Hypothalamus (tissue), 51 donors: Measurements from ENCODE around the gene SH3BP5L.
A peak's percentile ranks its signal among the peaks of the same experiment; 100 is the strongest.
"Not testable (repeated sequence)": the region's sequence is repeated elsewhere in the genome, so short reads cannot be mapped to it uniquely, and the experiment has no call there.

Source experiments
- DNase-seq, 51 donors: peaks; one replicate each; lab custom pipeline; 2025; lab: John Stamatoyannopoulos, UW

Gene SH3BP5L

DNA sequence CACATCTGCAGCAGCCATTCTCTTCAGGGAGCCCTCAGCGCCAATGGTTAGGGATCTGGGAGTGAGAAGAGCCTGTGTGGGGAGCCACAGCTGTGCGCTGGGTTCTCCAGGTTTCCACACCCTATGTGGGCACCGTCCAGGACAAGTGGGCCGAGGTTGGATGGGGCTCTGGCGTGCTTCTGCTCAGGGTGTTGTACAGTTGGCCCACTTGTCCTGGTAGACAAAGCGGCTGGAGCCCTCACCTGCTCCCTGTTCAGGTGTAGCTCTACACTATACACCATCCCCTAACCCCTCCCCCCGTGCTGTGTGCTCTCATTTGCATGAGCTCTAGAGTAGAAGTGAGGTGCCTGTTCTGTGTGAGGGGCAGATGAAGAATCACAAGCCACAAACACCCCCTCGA lies 12.2 kb downstream of the SH3BP5L start:
- no peak for DNase-seq

DNA sequence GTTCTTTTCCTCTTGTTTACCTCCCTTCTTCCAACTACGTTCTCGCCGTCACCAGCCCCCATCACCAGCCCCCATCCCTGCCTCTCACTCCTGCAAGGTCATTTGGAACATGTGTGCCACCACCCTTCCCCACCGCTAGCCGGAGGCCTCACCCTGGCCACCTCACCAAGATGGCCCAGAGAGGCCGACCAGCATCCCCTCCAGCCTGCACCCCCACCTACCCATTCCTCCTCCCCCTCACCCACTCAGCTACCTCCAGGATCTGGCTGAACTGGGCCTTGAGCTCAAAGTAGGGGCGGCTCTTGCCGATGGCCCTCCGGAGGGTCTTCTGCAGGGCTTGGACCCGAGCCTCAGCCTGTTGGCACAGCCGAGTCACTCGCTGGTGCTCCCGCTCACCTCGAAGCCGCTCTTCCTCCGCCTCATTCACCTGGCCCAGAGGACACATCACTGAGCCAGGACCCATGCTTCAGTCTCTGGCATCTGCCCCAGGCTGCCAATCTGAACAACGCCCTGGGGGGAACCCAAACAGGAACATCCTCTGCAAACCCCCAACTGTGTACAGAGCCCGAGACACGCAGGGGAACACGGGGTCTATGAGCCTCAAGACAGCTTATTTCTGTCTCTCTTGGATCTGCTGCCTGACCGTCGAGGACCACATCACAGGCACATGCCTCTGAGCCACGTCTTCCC lies 12.8 kb downstream of the SH3BP5L start:
- DNase-seq, result no peak

GRCh38 chr1:248811514-248812490 lies 13.9 kb downstream of the SH3BP5L start:
- no peak for DNase-seq

GRCh38 chr1:248810727-248811513 lies 14.8 kb downstream of the SH3BP5L start:
- peak in 3 of 51 donors; percentile 12 to 19 (median 18) for DNase-seq

GRCh38 chr1:248810000-248810726 lies 15.6 kb downstream of the SH3BP5L start:
- no peak for DNase-seq

- DNase-seq, result no peak
Observed at GRCh38 chr1:248808876-248809275, 16.8 kb downstream of the SH3BP5L start.

- DNase-seq, result peak in 37 of 51 donors; percentile 2 to 71 (median 38)
Observed at GRCh38 chr1:248807067-248807737, 18.5 kb downstream of the SH3BP5L start.

GRCh38 chr1:248805876-248806275 lies 19.8 kb downstream of the SH3BP5L start:
- DNase-seq, result no peak

DNA sequence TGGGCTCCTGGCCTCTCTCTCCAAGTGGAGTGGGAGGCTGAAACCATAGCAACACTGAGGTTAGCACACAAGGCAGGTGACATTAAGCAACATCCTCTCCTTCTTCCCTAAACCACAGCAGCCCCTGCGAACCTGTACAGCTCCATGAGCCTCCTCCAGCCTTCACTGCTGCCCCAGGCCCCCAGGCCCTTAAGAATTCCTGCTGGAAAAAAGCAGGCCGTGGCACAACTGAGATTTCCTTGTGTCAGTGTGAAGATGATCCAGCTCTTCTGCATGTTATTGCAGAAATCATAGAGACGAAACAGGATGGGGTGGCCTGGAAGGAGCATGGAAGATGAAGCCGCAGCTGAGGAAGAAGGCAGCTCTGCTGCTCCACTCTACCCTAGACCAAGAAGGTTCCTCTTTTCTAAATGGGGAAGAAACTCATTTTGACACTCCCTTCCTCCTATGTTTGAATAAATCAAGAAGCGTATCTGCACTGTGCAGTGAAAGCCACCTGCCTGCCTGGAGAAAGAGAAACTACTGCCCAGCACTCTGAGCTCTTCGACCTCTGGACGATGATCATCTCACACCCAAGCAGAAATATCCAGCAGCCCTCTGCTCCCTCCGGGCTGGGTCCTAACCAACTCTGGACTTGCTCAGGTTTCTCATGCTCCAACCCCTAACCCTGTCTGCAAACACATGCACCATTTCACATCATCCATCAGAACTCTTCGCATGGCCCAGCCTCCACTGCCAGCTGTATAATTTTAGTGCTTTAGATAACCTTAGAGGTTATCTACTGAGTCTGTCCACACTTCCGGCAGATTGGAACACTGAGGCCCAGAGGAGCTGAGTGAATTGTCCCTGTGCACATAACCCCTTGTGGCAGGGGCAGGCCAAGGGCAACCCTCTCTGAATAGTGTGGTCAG lies 20.7 kb downstream of the SH3BP5L start:
- DNase-seq, result no peak

GRCh38 chr1:248803501-248803900 lies 22.2 kb downstream of the SH3BP5L start:
- not testable (repeated sequence) for DNase-seq

DNA sequence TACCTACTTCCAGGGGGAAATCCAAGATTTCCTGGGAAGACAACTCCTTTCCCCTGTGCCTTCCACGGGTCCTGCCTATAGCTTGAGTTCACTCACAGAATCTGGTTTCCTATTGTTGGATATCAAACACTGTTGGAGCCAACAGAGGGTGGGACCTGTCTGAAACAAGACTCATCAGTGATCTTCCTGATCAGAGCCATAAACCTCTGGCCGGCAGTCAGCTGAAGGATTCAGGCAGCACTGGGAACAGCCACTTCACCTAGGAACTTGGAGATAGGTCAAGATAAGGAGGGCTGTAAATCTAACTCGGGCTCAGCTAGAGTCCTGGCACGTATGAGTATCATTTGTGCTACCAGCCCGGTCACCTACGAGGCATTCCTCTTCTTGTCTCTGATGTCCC lies 23.3 kb downstream of the SH3BP5L start:
- DNase-seq, result no peak

GRCh38 chr1:248800459-248800858 lies 25.3 kb downstream of the SH3BP5L start:
- DNase-seq, result no peak

DNA sequence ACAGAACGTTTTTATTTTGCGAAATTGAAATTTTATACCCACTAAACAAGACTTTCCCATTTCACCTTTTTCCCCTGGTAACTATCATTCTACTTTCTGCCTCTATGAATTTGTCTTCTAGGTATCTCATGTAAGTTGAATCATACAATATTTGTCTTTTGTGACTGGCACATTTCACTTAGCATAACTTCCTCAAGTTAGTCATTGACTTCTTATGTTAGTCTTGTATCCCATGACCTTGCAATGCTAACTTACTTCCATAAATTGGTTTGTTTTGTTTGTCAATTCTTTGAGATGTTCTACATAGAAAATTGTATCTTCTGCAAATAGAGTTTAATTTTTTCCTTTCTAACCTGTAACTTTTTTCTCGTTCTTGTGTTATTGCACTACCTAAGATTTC lies 26.9 kb downstream of the SH3BP5L start:
- no peak for DNase-seq

DNA sequence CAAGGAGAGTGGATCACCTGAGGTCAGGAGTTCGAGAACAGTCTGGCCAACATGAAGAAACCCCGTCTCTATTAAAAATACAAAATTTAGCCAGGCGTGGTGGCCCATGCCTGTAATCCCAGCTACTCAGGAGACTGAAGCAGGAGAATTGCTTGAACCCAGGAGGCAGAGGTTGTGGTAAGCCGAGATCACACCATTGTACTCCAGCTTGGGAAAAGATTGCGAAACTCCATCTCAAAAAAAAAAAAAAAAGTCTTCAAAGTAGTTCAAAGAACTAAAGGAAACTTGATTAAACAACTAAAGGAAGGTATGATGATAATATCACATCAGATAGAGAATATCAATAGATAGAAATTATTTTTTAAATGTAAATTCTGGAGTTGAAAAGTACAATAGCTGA lies 31.1 kb downstream of the SH3BP5L start:
- not testable (repeated sequence) for DNase-seq

- no peak for DNase-seq
Observed at GRCh38 chr1:248793592-248793991, 32.1 kb downstream of the SH3BP5L start.

DNA sequence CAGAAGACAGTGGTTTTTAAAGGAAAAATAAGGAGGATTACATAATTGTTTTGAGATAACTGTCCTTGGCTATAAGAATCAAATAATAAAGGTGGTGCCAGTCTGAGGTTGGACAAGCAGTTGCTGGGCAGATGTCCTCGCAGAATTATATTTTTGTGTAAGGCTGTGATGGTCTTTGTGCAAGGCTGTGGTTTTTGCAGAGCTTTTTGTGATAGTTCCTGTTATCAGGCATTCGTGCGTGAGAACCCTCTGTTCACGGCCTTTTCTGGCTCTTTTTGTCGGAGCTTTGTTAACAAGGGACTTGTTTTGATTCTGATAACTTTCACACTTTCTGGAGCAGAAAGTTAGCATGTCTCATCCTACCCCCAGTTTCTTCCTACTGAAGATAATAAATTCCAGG lies 33.4 kb downstream of the SH3BP5L start:
- DNase-seq, result no peak

DNA sequence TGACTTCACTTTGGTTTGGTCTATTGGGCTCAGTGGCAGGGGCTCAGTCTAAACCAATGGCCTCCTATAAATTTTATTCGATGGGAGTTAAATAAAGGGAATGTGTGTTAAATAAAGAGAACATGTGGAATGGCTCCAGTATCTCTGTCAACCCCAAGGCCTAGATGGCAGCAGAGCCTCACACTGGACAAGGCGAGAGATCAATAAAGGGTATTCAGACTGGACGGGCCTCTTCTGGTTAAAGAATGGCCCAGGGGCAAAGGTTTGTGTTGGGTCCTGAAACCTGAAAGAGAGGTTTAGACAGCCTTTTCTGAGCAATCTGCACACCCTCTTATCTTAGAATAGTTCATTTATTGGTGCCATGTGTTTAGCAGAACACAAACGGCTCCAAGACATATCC lies 34.7 kb downstream of the SH3BP5L start:
- no peak for DNase-seq

DNA sequence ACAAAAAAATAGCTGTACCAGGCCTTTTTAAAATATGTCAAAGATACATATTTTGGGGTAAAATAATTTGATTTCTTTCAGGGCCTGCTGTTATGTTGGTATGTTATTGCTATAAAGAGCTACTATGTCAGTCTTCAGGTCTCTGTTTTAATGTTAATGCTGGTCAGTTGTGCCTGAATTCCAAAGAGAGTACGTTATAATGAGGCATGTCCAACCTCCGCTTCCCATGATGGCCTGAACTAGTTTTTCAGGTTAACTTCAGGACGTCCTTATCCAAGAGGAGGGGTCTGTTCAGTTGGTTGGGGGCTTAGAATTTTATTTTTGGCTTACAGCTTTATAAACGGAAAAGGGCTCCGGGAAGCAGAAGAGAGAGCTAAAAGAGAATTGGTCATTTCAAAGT lies 35.3 kb downstream of the SH3BP5L start:
- DNase-seq, result no peak

- not testable (repeated sequence) for DNase-seq
Observed at GRCh38 chr1:248789337-248789736, 36.4 kb downstream of the SH3BP5L start.
